Panc1 (cell line): ENCODE results near the gene C2CD3. TPM values are rescaled to one million over a fixed set of nuclear protein-coding genes. Genes with fewer than 3 reads are reported as not detected.

Source experiments
- ATAC-seq: fragments of 200-7000 bp; cut with Tn5 transposase; 2 replicates; pipeline ENCODE4 v1.9.1; 2020; ENCODE audit warnings: mild to moderate bottlenecking, moderate library complexity
- BruUV-seq: library from RNA; stranded (reverse); fragments of 400-500 nt; replicated peaks from 2 replicates; lab custom pipeline; 2021; lab: Mats Ljungman, UMichigan
- CTCF ChIA-PET: fragments of 300-600 bp; sonication (Branson Sonifier 250); formaldehyde crosslinking; loops from one replicate; lab custom pipeline; 2022; ENCODE audit warnings: antibody characterized with exemption; lab: Charles Lee
- POLR2A ChIA-PET: fragments of 300-600 bp; sonication (Branson Sonifier 250); formaldehyde crosslinking; loops from one replicate; lab custom pipeline; 2022; ENCODE audit warnings: antibody characterized with exemption; lab: Charles Lee
- DNase-seq: peaks from one replicate; pipeline ENCODE4 v3.0.0-alpha.2; 2010; ENCODE audit warnings: low read depth, low spot score
- H3K27ac ChIP-seq: 2 replicates; pipeline ENCODE4 v1.5.1; 2011; ENCODE audit warnings: mild to moderate bottlenecking, low read length, inconsistent platforms
- H3K27me3 ChIP-seq: fragments of 200-500 bp; sonication (Bioruptor generic); 2 replicates; pipeline ENCODE4 v1.6.0; 2014; ENCODE audit warnings: low read length, inconsistent platforms; ENCODE audit not compliant: control insufficient read depth, insufficient read depth
- H3K36me3 ChIP-seq: fragments of 200-500 bp; sonication (Bioruptor generic); 2 replicates; pipeline ENCODE4 v1.5.1; 2014; ENCODE audit warnings: inconsistent platforms, mild to moderate bottlenecking, low read length, moderate library complexity; ENCODE audit not compliant: control insufficient read depth, insufficient read depth
- H3K4me1 ChIP-seq: 2 replicates; pipeline ENCODE4 v1.5.1; 2011; ENCODE audit warnings: inconsistent platforms, mild to moderate bottlenecking, low read length, moderate library complexity; ENCODE audit not compliant: control insufficient read depth, insufficient read depth
- H3K4me3 ChIP-seq, 2 experiments: 2 replicates each; pipeline ENCODE4 v1.5.1; 2011 to 2012; ENCODE audit warnings: low read depth in 2 of 2, low read length in 2 of 2, mild to moderate bottlenecking in 2 of 2, inconsistent platforms in 1 of 2, moderate library complexity in 1 of 2
- H3K9me3 ChIP-seq: fragments of 200-500 bp; sonication (Bioruptor generic); 2 replicates; pipeline ENCODE4 v1.5.1; 2014; ENCODE audit warnings: low read depth, mild to moderate bottlenecking, inconsistent platforms, low read length, moderate library complexity; ENCODE audit not compliant: control insufficient read depth, insufficient read depth
- CTCF ChIP-seq: fragments of 450-650 bp; IDR thresholded peaks from 2 replicates; pipeline ENCODE4 v1.5.1; 2017; ENCODE audit warnings: mild to moderate bottlenecking
- POLR2AphosphoS5 ChIP-seq: IDR thresholded peaks from 2 replicates; pipeline ENCODE4 v1.6.1; 2012; ENCODE audit warnings: mild to moderate bottlenecking, low read depth, low read length, moderate library complexity
- REST ChIP-seq, 2 experiments: IDR thresholded peaks; 2 replicates each; pipeline ENCODE4 v1.6.1; 2011 to 2012; ENCODE audit warnings: low read depth in 2 of 2, control low read depth in 1 of 2, low read length in 1 of 2, mild to moderate bottlenecking in 1 of 2, moderate library complexity in 1 of 2; ENCODE audit not compliant: insufficient read depth in 1 of 2
- SIN3A ChIP-seq: IDR thresholded peaks from 2 replicates; pipeline ENCODE4 v1.6.1; 2012; ENCODE audit warnings: low read depth, mild to moderate bottlenecking, low read length, moderate library complexity, borderline replicate concordance; ENCODE audit not compliant: insufficient read depth
- TCF7L2 ChIP-seq: IDR thresholded peaks from 2 replicates; pipeline ENCODE4 v1.6.1; 2011; ENCODE audit warnings: mild to moderate bottlenecking, low read depth, low read length, inconsistent platforms
- in situ Hi-C: cut with HindIII; loops from 2 replicates; pipeline ENCODE4 v1.10.0; 2016; ENCODE audit warnings: low sequenced_read_pairs, low pct_unique_long_range_greater_than_20kb
- intact Hi-C: fragments of 100-400 bp; cut with micrococcal nuclease; formaldehyde crosslinking; loops from one replicate; pipeline ENCODE4 v1.10.0; 2022; ENCODE audit not compliant: unreplicated experiment
- total RNA-seq: library from RNA; stranded (reverse); gene quantifications from one replicate; pipeline ENCODE4 v1.2.1, GENCODE V29; 2021; ENCODE audit not compliant: unreplicated experiment

The C2CD3 gene
- total RNA-seq, 1 experiment from 2014 or later, result 51.8 TPM

- Histone ChIP-seq H3K9me3 (no peaks in the 10 kb centered on the region), H3K36me3 (no peaks in the 10 kb centered on the region), H3K27ac (no peak overlapping the region), H3K4me3 (no peak overlapping the region), H3K4me1 (peaks cover 5% of the 10 kb centered on the region; the same call in 1 of the 2 replicates), H3K27me3 (no peaks in the 10 kb centered on the region)
- DNase-seq (no peak), ATAC-seq (no peak)
- TF ChIP-seq POLR2AphosphoS5 (no peak), CTCF (no peak), REST (IDR thresholded peaks at IDR 0.05; ENCODE audit: insufficient read depth in 1 of 2, low read depth in 2 of 2, low read length in 1 of 2) (no peak), SIN3A (no peak), TCF7L2 (no peak)
- CTCF ChIA-PET, result no interaction called here
- intact Hi-C loops (no loop called here), in situ Hi-C loops (no loop called here)
- BruUV-seq, result no TSS peak
- POLR2A ChIA-PET, result no interaction called here
These were observed 11.8 kb upstream of the C2CD3 start for GRCh38 chr11:74182635-74183034.

- intact Hi-C loops (no loop called here), in situ Hi-C loops (no loop called here)
- BruUV-seq, result no TSS peak
- ChIA-PET CTCF (no interaction called here), POLR2A (no interaction called here)
- H3K4me3 ChIP-seq, result no peak overlapping the region
- TF ChIP-seq CTCF (no peak), REST (IDR thresholded peaks at IDR 0.05; ENCODE audit: insufficient read depth in 1 of 2, low read depth in 2 of 2, low read length in 1 of 2) (no peak), TCF7L2 (no peak), SIN3A (no peak), POLR2AphosphoS5 (no peak)
- peaks cover 1% of the 10 kb centered on the region; the same call in 1 of the 2 replicates for H3K4me1 ChIP-seq
- DNase-seq, result no peak
- no peaks in the 10 kb centered on the region for H3K9me3 ChIP-seq
- no peaks in the 10 kb centered on the region for H3K27me3 ChIP-seq
- no peaks in the 10 kb centered on the region; the same call in 1 of the 2 replicates for H3K36me3 ChIP-seq
- H3K27ac ChIP-seq, result no peak overlapping the region
- no peak for ATAC-seq
These were observed 8.6 kb upstream of the C2CD3 start for GRCh38 chr11:74179234-74180052.
